SU-DHL-6 (cell line): ENCODE measurements around the gene PRMT5.

Source experiments
- H2AFZ ChIP-seq: fragments of 200-600 bp; sonication (generic); 2 replicates; pipeline ENCODE4 v1.6.1; 2014; ENCODE audit warnings: low read depth, mild to moderate bottlenecking, moderate library complexity, mixed read lengths, antibody characterized with exemption, low read length; ENCODE audit not compliant: severe bottlenecking
- H3F3A ChIP-seq: fragments of 200-600 bp; shearing (Covaris generic); 2 replicates; pipeline ENCODE4 v1.6.0; 2016; ENCODE audit warnings: antibody characterized with exemption, mild to moderate bottlenecking; ENCODE audit not compliant: insufficient read depth
- H3K27ac ChIP-seq: fragments of 200-600 bp; sonication (generic); 2 replicates; pipeline ENCODE4 v1.5.1; 2016; ENCODE audit warnings: low read depth, mild to moderate bottlenecking, low read length, moderate library complexity, mixed read lengths
- H3K27me3 ChIP-seq: fragments of 200-600 bp; sonication (generic), shearing (Covaris generic); 2 replicates; pipeline ENCODE4 v1.6.0; 2014; ENCODE audit warnings: mild to moderate bottlenecking, low read length
- H3K36me3 ChIP-seq: fragments of 200-600 bp; sonication (generic); 2 replicates; pipeline ENCODE4 v1.6.1; 2014; ENCODE audit warnings: mild to moderate bottlenecking, low read length, mixed read lengths
- H3K4me2 ChIP-seq: fragments of 300-600, 200-600 bp; shearing (Covaris generic), sonication (generic); 2 replicates; pipeline ENCODE4 v1.6.0; 2014; ENCODE audit warnings: low read length, low read depth, mild to moderate bottlenecking; ENCODE audit not compliant: poor library complexity, severe bottlenecking
- H3K4me3 ChIP-seq: fragments of 200-600 bp; sonication (generic); 2 replicates; pipeline ENCODE4 v1.5.1; 2014; ENCODE audit warnings: antibody characterized with exemption, low read length, mild to moderate bottlenecking, mixed read lengths; ENCODE audit not compliant: insufficient read depth, poor library complexity, severe bottlenecking
- H3K79me2 ChIP-seq: fragments of 200-600 bp; sonication (generic); 2 replicates; pipeline ENCODE4 v1.6.1; 2014; ENCODE audit warnings: mild to moderate bottlenecking, low read length, moderate library complexity; ENCODE audit not compliant: insufficient read depth
- H3K9ac ChIP-seq: fragments of 200-600 bp; sonication (generic); 2 replicates; pipeline ENCODE4 v1.7.0; 2014; ENCODE audit warnings: mild to moderate bottlenecking, low read length
- H3K9me2 ChIP-seq: fragments of 200-600 bp; sonication (generic); replicated peaks from 2 replicates; pipeline ENCODE4 v1.6.1; 2014; ENCODE audit warnings: low read length; ENCODE audit not compliant: insufficient read depth
- H3K9me3 ChIP-seq: fragments of 200-600 bp; sonication (generic); 2 replicates; pipeline ENCODE4 v1.6.1; 2014; ENCODE audit warnings: low read length, mixed read lengths; ENCODE audit not compliant: insufficient read depth
- H4K20me1 ChIP-seq: fragments of 200-600 bp; sonication (generic); 2 replicates; pipeline ENCODE4 v1.6.1; 2014; ENCODE audit warnings: low read depth, mild to moderate bottlenecking, antibody characterized with exemption, low read length, moderate library complexity, mixed read lengths
- CTCF ChIP-seq: fragments of 200-600 bp; sonication (generic); IDR thresholded peaks from one replicate; pipeline ENCODE4 v1.5.1; 2017; ENCODE audit warnings: antibody characterized with exemption, mild to moderate bottlenecking, low read length, moderate library complexity; ENCODE audit not compliant: insufficient read depth, poor library complexity, severe bottlenecking
- EZH2phosphoT487 ChIP-seq: fragments of 200-600 bp; sonication (generic), shearing (Covaris generic); conservative IDR thresholded peaks from 2 replicates; pipeline ENCODE4 v1.6.1; 2018; ENCODE audit warnings: mild to moderate bottlenecking, antibody characterized with exemption, low read length, moderate library complexity, mixed read lengths

PRMT5 gene

GRCh38 chr14:22870811-22871223 is 58.4 kb downstream of the PRMT5 start:
- Histone ChIP-seq H3K27ac (peak overlapping the region; percentile 88), H3K9ac (peak overlapping the region; percentile 76), H3K9me2 (no peaks in the 10 kb centered on the region), H3K79me2 (peaks cover 7% of the 10 kb centered on the region; the same call in 1 of the 2 replicates), H3K4me2 (peak overlapping the region; percentile 75), H3F3A (peaks cover 12% of the 10 kb centered on the region), H4K20me1 (no peaks in the 10 kb centered on the region), H2AFZ (peak overlapping the region; percentile 43), H3K27me3 (no peaks in the 10 kb centered on the region), H3K36me3 (no peaks in the 10 kb centered on the region), H3K4me3 (peak overlapping the region; percentile 76), H3K9me3 (no peaks in the 10 kb centered on the region)
- TF ChIP-seq EZH2phosphoT487 (no peak), CTCF (no peak)
